NOMO-1 treated with dmso at 0.1 percent for 144 hours (cell line): ENCODE measurements around the gene RPS6KA2.
"Not testable (repeated sequence)": the region's sequence is repeated elsewhere in the genome, so short reads cannot be mapped to it uniquely, and the experiment has no call there.

ENCODE experiments used
- DNase-seq: peaks from one replicate; lab custom pipeline; 2025; ENCODE audit not compliant: unreplicated experiment; lab: John Stamatoyannopoulos, UW

The RPS6KA2 gene

GRCh38 chr6:166595061-166595780, 31.8 kb downstream of the RPS6KA2 start:
- no peak for DNase-seq

GRCh38 chr6:166592821-166593220, 34.2 kb downstream of the RPS6KA2 start:
- DNase-seq = no peak

GRCh38 chr6:166591961-166592520, 35.0 kb downstream of the RPS6KA2 start:
- DNase-seq = no peak

- DNase-seq = no peak
Measured at GRCh38 chr6:166591026-166591425, 36.0 kb downstream of the RPS6KA2 start.

GRCh38 chr6:166589786-166590574, 37.1 kb downstream of the RPS6KA2 start:
- no peak for DNase-seq

GRCh38 chr6:166589337-166589731, 37.7 kb downstream of the RPS6KA2 start:
- DNase-seq = no peak

- DNase-seq = peak; percentile 71
Measured at GRCh38 chr6:166588691-166589336, 38.2 kb downstream of the RPS6KA2 start.

- DNase-seq = no peak
Measured at GRCh38 chr6:166587631-166588413, 39.2 kb downstream of the RPS6KA2 start.

- DNase-seq = no peak
Measured at GRCh38 chr6:166586424-166587156, 40.5 kb downstream of the RPS6KA2 start, which contains the start of gene RAMACL. RAMACL (minus strand) TSS chr6:166586678; CDS start chr6:166586477, 201 bp downstream.

- DNase-seq = no peak
Measured at GRCh38 chr6:166584853-166585429, 42.1 kb downstream of the RPS6KA2 start.

GRCh38 chr6:166584155-166584554, 42.9 kb downstream of the RPS6KA2 start:
- peak; percentile 20 for DNase-seq

GRCh38 chr6:166583230-166583965, 43.7 kb downstream of the RPS6KA2 start:
- no peak for DNase-seq

- DNase-seq = no peak
Measured at GRCh38 chr6:166582258-166582657, 44.8 kb downstream of the RPS6KA2 start.

GRCh38 chr6:166581801-166582200, 45.2 kb downstream of the RPS6KA2 start:
- not testable (repeated sequence) for DNase-seq

GRCh38 chr6:166581091-166581511, 46.0 kb downstream of the RPS6KA2 start:
- DNase-seq = no peak

GRCh38 chr6:166580076-166581050, 46.7 kb downstream of the RPS6KA2 start:
- no peak for DNase-seq

GRCh38 chr6:166579237-166579850, 47.7 kb downstream of the RPS6KA2 start:
- no peak for DNase-seq
